Measurements from ENCODE around the gene ACSF2.
A peak's percentile ranks its signal among the peaks of the same experiment; 100 is the strongest.

ACSF2 gene

DNA sequence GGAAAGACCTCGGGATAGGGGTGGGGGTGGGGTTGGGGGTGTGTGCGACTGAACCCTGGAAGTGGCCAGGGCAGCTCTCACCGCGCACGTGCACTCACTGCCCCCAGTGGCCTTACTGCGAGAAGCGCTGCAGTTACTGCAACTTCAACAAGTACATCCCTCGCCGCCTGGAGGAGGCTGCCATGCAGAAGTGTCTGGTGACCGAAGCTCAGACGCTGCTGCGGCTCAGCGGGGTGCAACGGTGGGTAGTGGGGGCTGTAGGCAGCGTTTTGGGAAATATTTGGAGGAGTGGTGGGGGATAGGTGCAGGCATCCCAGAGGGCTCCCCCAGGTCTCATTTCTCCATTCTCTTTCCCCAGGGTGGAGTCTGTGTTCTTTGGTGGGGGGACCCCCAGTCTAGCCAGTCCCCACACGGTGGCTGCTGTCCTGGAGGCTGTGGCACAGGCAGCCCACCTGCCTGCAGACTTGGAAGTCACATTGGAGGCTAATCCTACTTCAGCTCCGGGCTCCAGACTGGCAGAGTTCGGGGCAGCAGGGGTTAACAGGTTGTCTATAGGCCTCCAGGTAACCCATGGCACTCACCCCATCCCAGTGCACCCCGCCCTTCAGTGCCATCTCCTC lies 53.6 kb downstream of the ACSF2 start:
- DNase-seq = peak; percentile 48

DNA sequence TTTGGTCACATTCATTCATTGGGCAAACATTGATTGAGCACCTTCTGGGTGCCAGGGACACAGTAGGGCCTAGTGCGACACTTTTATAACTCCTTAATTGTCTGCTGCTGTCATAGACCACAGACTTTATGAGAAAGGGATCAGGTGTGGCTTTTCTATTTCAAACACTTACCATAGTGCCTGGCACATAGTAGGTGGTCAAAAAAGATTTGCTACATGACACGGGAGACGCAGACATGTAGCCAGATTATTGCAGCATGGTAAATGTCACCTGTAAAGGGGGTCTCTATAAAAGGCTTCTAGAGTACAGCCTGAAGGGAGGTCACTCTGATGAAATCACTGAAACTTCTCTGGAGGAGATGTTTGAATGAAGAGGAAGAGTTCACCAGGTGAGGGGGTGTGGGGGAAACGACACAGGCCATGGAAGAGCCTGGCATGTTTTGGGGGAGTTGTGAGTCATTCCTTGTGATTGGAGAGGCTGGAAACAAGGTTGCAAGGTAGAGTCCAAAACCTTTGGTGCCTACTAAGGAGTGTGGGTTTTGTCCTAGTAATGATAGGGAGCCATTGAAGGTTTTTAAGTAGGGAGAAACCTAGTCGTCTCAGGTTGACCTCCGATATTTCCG lies 54.2 kb downstream of the ACSF2 start:
- DNase-seq = no peak

DNA sequence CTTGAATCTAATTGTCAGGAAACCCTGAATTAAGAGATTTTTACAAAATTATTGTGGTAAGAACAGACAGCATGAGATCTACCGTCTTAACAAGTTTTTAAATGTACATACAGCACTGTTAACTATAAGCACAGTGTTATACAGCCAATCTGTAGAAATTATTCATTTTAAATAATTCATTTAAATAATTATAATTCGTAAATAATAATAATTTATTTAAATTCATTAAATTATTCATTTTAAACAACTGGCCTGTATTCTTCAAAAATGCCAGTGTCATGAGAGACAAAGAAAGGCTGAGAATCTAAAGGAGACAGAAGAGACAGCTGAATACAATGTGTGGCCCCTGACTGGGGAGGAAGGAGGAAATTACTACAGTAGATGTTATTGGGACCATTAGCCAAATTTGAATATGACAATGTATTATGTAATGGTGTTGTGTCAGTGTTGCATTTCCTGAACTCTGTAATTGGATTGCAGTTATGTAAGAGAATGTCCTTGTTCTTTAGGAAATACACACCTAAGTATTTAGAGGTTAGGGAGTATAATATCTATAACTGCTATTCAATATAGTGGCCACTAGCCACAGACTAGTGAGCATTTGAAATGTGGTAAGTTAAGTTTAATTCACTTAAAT lies 55.0 kb downstream of the ACSF2 start:
- no peak for DNase-seq

DNA sequence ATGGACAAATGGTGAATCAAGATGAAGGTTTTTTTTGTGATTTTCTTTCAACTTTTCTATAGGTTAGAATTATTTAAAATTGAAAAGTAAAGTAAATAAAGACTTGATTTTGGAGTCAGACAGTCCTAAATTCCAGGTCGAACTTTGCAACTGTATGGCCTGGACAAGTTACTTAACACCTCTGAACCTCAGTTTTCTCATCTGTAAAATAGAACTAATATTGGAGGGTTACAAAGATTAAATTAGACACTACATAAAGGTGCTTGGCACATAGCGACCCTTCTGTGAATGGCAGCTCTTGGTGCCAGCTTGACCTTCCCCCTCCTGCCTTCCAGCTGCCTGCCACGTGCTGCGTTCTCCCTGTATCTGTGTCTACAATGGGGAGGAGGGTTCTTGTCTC lies 55.6 kb downstream of the ACSF2 start:
- DNase-seq = no peak

DNA sequence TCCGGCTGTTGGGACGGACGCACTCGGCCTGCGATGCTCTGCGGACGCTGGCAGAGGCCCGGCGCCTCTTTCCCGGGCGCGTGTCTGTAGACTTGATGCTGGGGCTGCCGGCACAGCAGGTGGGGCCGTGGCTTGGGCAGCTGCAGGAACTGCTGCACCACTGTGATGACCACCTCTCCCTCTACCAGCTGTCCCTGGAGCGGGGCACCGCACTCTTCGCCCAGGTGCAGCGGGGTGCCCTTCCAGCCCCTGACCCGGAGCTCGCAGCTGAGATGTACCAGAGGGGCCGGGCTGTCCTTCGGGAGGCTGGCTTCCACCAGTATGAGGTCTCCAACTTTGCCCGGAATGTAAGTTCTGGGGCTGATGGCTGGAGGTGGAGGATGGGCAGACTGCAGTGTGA lies 56.1 kb downstream of the ACSF2 start:
- DNase-seq = no peak

DNA sequence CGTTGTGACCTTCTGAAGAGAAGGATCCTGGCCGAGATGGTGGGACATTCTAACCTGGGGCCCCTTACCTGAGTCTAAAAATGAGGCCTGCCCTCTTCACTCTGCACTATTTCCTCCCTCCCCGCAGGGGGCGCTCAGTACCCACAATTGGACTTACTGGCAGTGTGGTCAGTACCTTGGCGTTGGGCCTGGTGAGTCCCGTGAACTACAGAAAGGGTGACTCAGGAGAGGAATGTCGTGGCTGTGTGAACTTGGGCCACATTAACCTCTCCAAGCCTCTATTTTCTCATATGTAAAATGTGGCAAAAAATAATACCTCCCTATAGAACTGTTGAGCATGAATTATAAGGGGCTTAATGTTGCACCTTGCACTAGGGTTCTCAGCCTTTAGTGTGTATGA lies 56.5 kb downstream of the ACSF2 start:
- DNase-seq = peak; percentile 46

DNA sequence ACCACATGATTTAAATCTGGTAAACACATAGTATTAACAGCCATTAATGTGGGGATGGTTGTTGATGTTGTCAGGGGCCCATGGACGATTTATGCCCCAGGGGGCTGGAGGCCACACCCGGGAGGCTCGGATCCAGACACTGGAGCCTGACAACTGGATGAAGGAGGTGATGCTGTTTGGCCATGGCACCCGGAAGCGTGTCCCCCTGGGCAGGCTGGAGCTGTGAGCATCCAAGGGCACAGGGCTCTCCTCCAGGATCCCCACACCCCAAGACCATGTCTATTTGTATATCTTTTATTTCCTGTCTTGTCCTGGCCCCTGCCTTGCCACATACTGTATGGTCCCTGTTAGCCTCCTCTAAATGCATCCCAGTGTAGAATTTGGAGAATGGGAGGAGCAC lies 57.2 kb downstream of the ACSF2 start:
- DNase-seq = no peak

DNA sequence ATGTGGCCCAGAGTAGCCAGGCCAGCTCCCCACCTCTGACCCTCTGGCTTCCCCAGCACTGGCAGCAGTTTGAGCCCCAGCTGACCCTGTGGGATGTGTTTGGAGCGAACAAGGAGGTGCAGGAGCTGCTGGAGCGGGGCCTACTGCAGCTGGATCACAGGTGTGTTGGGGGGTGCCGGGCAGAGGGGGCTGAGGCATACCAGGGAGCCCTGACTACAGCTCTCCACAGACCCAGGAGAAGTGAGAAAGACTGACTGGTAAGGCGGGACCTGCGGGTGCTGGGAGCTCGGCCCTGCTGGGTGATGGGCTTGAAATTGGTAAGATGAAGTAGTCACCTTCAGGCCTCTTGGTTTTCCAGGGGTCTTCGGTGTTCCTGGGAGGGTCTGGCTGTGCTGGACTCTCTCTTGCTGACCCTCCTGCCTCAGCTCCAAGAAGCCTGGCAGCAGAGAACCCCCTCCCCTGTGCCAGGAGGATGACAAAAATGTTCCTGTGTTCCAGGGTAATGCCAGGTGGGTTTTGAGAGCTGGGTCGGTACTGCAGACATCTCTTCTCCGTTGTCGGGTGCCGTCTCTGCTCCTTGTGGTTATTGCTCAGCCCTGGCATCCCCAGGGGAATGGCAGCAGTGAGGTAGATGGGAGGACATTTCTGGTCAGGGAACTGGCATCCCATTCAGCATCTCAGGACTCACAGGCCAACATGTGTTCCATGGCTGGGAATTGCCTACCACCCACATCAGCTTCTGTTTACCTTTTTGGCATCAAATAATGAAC lies 58.6 kb downstream of the ACSF2 start:
- no peak for DNase-seq

DNA sequence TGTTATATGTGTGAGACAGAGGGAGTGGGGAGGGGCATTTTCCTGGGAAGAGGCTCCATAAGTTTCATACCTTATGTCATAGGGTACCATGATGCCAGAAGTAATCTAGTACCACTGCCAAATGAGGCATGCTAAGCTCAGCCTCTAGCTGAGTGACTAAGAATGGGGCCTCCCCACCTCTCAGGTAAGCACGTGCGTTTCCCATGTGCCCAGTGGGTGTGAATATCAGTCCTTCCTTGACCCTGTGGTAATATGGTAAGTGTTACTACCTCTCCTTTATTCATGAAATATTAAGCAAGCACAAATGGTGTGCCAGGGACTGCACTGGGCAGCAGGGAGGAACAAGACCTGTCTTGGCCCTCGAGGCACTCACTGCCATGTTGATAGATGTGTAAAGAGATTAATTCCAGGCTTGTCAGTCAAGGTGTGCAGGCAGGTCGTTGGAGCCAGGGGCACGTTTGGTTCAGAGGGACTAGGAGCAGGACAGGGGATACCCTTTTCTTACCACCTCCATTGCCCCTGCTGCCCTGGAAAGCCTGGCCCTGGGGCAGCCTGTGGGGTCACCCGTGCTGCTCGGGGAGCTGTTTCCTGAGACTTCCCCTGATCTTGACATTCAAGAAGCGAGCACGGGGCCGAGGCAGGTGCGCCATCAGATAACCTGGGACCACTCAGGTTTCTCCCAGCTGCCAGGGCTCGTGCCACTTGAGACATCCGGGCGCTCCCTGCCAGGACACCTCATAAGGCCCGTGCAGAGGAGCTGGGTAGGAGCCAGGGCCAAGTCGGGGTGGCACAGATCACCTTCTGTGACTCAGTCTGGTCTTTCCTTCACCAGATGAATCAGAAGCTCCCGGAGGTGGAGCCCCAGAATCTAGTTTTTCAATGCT lies 61.4 kb downstream of the ACSF2 start:
- DNase-seq = no peak

DNA sequence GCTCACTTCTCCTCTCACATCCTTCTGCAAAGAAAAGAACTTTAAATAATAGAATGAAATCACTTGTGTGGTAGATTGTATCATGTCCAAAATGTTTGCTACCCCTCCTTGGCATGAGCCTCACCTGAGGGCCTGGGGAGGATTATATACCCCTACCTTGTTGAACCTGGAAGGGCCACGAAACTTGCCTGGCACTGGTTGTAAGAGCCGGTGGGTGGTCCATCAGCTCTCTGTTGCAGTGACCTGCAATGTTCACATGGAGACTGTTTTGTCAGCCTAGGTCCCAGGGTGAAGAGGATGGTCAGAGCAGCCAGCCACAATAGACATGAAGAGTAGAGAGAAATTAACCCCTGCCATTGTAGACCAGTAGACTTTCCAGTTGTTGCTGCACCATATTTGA lies 62.9 kb downstream of the ACSF2 start:
- no peak for DNase-seq

DNA sequence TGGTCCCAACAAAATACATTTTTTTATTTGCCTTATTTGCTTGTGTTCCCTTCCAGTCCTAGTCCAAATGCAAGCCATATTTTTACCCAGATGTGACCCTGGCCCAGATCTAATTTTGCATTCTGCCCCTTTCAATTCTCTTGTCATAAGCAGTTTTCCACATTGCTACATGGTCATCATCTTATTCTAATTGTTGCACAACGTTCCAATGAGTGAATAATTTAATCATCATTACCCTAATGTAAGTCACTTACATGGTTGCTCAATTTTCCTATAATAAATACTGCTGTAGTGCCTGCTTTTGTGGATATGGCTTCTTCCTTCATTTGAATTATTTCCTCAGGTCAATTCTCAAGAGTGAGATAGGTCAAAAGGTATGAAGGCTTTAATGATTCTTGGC lies 65.5 kb downstream of the ACSF2 start:
- DNase-seq = no peak

DNA sequence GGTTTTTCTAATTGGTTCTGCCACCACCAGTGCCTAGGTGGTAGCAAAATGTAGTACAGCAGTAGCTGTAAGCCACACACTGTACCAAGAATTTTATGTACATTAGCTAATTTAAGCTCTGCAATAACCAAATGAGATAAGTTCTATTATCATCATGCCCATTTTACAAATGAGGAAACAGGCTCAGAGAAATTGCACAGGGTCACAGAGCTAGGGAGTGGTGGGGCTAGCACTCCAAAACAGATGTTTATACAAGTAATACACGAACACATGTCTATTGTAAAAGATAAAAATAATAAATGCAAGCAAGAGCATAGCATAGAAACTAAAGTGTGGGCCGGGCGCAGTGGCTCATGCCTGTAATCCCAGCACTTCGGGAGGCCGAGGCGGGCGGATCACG lies 66.2 kb downstream of the ACSF2 start:
- no peak for DNase-seq

DNA sequence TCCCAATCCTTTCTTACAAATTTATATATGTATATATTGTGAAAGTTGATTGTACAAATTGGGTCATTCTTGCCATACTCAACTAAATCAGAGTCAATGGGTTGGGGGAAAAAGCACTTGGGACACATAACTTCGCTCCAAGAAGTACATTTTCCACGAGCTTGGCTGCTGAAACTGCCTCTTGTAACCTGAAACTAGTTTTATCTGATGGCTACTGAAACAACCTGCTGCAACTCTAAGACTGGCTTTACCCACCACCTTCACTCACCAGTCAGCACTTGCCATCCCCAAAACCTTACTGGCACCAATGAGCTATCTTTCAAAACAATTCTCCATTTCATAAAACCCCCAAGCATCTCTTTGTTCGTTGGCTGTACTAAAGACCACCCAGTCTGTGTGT lies 67.7 kb downstream of the ACSF2 start:
- DNase-seq = no peak

DNA sequence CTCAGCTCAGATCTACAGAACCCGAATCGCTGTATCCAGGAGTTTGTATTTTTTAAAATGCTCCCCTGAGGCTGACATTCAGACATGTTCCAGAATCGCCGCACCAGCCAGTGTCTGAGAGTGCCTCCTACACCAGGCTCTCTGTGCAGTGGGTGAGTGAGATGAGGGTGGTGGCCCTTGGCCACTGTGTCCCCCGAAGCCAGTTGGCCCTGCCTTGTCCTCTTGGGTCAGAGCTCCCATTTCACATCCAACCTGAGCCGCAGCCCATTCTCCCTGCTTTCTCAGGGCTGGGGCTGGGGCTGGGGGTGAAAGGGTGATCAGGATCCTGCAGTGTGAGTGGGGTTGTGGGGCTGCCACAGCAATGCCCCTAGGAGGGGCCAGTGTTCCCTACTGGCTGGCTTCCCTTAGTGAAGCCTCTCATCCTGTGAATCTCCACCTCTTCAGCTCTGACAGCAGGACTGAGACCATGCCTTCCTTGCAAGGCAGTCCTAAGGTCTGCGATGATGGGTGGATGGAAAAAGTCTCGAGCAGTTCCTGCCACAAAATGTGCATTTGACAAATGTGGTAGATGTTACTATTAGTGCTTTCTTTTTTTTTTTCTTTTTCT lies 69.3 kb downstream of the ACSF2 start:
- no peak for DNase-seq

DNA sequence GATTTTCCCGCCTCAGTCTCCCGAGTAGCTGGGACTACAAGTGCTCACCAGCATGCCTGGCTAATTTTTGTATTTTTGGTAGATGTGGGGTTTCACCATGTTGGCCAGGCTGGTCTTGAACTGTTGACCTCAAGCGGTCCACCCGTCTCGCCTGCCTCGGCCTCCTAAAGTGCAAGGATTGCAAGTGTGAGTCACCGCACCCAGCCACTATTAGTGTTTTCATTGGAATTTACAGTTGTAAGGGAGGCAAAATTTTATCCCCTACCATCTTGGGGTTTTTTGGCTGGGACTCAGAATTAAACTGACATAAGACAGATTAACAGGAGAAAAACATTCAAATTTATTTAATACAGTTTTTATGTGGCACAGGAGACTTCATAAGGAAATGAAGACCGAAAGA lies 69.9 kb downstream of the ACSF2 start:
- no peak for DNase-seq

DNA sequence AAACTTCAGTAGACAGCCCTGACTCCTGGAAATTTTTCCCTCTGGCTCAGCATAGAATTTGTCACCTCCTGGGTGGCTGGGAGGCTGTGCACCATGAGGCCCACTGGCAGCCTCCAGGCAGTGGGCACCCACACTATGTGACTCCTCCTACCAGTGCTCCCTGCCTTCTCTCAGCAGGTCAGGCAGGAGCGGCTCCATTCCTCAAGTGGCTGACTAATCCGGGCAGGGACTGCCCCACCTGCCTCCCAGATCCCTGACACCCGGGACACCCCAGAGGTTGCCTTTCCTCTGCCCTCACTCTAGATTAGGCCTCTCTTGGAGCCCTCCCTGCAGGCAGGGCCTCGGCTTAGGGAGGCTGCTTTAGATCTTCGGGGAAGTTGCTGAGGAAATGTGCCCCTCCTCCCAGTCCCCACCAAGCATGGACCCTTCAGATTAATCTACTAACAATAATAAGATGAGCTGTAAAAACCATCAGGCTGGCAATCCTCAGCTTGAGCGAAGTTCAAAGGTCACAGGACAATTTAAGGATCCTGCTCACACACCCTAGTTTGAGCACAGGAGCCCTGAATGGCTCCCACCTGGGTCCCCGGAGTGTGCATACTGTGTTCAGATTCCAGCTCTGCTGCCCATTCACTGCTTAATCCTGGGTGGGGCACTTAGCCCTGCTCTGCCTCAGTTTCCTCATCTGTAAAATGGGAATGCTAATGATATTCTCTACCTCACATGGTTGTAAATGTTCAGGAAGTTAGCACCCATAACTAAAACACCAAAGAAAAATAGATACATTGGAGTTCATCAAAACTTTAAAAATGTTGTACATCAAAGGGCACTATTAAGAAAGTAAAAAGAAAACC lies 72.2 kb downstream of the ACSF2 start:
- no peak for DNase-seq

DNA sequence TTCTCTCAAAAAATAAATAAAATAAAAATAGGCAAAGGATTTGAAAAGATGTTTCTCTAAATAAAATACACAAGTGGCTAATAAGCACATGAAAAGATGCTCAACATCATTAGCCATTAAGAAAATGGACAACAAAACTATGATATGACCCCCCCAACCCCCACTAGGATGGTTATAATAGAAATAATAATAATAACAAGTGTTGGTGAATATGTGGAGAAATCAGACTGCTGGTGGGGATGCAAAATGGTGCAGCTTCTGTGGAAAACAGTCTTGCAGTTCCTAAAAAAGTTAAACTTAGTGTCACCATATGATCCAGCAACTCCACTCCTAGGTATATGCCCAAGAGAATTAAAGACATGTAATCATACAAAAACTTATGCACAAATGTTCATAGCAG lies 73.3 kb downstream of the ACSF2 start:
- DNase-seq = no peak

DNA sequence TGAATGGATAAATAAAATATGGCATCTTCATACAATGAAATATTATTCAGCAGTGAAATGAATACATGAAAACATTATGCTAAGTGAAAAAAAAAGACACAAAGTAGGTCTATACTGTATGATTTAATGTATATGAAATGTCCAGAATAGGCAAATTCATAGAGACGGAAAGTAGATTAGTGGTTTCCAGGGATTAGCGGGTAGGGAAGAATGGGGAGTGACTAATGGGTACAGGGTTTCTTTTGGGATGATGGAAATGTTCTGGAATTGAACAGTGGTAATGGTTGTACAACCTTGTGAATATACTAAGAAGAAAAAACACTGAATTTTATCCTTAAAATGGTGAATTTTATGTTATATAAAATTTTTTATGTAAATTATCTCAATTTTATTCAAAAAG lies 73.7 kb downstream of the ACSF2 start:
- no peak for DNase-seq

DNA sequence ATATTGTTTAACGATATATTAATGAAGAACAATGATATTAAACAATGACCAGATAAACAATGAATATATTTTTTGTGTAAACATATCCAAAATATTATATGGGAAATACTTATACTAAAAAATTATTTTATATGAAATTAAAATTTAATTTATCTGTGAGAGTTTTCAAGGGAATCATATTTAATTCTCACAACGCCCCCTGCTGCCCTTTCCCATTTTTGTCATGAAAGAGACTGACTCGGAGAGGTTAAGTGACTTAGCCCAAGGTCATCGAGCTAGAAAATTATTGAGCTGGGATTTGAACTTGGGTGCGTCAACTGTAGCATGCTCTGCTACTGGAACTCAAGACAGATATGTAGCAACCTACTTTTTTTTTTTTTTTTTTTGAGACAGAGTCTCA lies 75.0 kb downstream of the ACSF2 start:
- DNase-seq = no peak

DNA sequence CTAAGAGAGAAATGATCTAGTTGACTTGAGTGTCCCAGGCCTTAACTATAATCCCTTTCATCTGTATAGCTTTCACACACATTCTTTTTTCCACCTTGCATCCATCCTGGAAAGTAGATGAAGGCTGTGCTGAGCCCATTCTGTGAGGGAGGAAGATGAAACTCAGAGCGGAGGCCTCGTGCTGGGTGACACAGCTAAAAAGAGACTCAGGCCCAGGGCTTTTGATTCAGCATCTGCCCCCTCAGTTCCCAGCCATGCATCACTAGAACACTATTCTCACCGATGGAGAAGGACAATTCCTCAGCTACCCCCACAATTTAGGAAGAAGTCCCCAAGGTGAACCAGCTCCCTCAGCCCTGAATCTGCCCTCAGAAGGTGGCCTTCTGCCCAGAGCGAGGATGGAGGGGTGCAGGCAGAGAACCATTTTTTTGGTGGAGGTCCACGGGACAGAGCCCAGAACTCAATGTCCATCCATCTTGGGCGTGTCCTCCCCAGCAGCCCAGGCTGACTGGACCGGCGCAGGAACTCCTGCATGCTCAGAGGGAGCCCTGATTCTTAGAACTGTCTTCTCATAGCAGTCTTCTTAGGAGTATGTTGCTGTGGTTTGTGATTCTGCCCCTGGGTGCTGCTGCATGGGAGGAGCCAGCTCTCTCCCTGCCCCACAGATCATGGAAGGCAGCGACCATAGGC lies 76.4 kb downstream of the ACSF2 start:
- DNase-seq = no peak

DNA sequence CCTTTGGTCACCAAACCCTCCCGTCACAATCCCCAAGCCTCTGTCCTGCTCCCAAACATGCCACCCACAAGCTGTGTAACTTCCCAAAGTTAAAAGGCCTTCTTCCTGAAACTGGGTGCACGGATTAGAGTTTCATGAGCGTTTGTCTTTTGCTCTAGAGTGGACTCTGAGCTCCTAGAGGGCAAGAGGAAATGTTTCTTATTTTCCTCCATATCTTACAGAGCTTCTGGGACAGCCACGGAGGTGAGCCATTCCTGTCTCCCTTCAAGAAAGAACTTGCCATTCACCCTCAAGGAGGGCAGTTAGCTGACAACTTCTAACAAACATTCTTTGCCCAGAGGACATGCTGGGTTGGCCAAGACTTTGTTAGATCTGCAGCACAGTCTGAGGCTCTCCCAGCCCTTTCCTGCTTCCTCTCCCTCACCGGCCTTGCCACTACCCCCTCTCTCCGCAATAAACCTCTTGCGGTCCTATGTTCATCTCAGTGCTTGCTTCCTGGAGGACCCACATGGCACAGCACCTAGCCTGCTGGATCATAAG lies 79.6 kb downstream of the ACSF2 start:
- no peak for DNase-seq
